Skin epidermis (tissue), 12 donors: Measurements from ENCODE around the gene BEX2.

Experiments used
- H3K27ac ChIP-seq, 21 experiments: fragments of 200-600 bp; sonication (generic) in 11 of 21; one replicate each; pipeline ENCODE4 v1.5.0; 2020; ENCODE audit warnings: mild to moderate bottlenecking in 3 of 21, inconsistent platforms in 2 of 21, moderate library complexity in 2 of 21
- H3K4me3 ChIP-seq, 7 experiments: fragments of 200-600 bp; sonication (generic) in 2 of 7; one replicate each; pipeline ENCODE4 v1.5.0; 2020; ENCODE audit warnings: inconsistent platforms in 2 of 7, mild to moderate bottlenecking in 2 of 7, moderate library complexity in 1 of 7

The BEX2 gene

DNA sequence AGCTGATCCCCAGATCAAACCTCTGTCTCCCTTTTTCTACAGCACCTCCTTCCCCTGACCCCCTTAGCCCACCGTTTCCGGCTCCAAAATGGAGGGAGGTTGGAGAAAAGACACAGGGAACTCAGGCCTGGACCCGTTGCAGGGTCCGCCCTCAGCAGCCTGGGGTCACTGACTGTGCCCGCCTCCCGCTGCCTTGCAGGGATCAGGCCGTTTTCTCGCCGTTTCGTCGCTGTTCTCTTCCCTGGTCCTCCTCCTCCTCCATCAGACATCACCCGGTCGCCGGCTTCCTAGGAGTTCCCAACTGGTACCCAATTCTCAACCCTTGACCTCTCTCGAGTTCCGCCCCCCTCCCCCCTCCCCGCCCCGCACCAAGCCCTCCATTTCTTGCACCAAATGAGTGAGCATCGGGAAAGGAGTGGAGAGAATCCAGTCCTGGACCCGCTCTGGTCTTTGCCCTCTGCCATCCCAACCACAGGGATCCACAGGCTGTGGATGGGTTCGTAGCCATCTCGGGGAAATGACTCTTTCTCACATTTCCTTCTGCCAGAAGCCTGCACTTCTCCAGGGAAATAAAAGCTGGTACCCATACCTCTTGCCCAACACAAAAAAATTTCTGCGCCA lies 34.7 kb downstream of the BEX2 start:
- H3K27ac ChIP-seq, result no peak overlapping the region
- H3K4me3 ChIP-seq, result peak overlapping the region in 1 of 7 experiments; percentile 2

DNA sequence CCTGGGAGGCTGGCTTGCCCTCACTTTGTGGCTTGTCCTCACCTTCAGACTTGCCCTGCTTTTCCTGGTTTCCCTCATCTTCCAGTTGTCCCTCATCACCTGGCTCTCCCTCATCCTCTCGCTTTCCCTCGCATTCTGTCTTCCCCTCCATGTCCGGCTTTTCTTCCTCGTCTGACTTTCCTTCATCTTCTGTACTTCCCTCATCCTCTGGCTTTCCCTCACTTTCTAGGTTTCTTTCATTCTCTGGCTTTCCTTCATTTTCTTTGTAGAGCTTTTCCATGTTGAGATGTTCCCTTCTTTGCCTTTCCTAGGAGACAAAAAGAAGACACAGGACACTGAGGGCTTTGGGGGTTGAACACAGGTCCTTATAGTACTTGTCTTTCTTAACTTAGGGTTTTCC lies 36.5 kb downstream of the BEX2 start:
- H3K4me3 ChIP-seq, result no peak overlapping the region
- no peak overlapping the region for H3K27ac ChIP-seq
